GM18511 (cell line): ENCODE measurements around the gene KIAA1958.
"Not testable (repeated sequence)": the region's sequence is repeated elsewhere in the genome, so short reads cannot be mapped to it uniquely, and the experiment has no call there.

Source experiments
- ATAC-seq: cut with Tn5 transposase; IDR thresholded peaks from one replicate; pipeline ENCODE4 v1.9.1; 2021; ENCODE audit warnings: mild to moderate bottlenecking, moderate library complexity; ENCODE audit not compliant: unreplicated experiment

Gene KIAA1958

GRCh38 chr9:112554516-112554915 lies 67.9 kb downstream of the KIAA1958 start:
- ATAC-seq: no peak

- no peak for ATAC-seq
These were observed 68.5 kb downstream of the KIAA1958 start for GRCh38 chr9:112555101-112555643.

GRCh38 chr9:112555844-112556482 lies 69.3 kb downstream of the KIAA1958 start:
- ATAC-seq: no peak

DNA sequence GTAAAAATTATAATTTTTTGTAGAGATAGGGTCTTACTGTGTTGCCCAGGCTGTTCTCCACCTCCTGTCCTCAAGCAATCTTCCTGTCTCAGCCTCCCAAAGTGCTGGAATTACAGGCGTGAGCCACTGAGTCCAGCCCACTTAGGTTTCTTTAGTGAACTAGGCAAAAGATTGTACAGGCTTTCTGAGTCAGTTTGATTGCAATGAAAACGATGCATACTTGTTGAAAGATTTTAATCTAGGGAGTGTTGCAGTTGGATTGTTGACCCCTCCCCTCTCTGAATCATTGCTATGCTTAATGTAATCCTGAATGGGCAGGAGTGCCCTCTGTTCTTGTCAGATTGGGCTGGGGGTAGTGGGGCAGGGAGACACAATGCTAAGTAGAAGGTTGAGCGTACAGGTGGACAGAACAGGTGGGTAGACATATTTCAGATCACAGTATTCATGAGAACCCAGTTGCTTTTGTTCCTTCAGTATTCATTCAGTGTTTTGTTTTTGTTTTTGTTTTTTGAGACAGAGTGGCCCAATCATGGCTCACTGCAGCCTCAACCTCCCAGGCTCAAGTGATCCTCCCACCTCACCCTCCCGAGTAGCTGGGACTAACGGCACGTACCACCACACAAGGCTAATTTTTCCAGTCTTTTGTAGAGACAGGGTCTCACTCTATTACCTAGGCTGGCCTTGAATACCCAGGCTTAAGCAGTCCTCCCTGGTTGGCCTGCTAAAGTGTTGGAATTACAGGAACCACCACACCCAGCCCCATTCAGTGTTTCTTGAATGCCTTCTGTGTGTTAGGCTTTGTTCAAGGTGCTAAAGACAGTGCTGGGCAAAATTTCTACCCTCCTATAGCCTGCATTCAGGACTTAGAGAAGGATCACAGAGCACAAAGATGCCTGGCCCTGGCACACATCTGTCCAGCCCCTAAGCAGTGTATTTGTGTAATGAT lies 70.1 kb downstream of the KIAA1958 start:
- no peak for ATAC-seq

- no peak for ATAC-seq
These were observed 71.8 kb downstream of the KIAA1958 start for GRCh38 chr9:112558476-112558875.

GRCh38 chr9:112558978-112559377 lies 72.4 kb downstream of the KIAA1958 start:
- ATAC-seq: no peak

GRCh38 chr9:112559629-112560413 lies 73.2 kb downstream of the KIAA1958 start:
- ATAC-seq: no peak

GRCh38 chr9:112562235-112562958 lies 75.8 kb downstream of the KIAA1958 start:
- no peak for ATAC-seq

DNA sequence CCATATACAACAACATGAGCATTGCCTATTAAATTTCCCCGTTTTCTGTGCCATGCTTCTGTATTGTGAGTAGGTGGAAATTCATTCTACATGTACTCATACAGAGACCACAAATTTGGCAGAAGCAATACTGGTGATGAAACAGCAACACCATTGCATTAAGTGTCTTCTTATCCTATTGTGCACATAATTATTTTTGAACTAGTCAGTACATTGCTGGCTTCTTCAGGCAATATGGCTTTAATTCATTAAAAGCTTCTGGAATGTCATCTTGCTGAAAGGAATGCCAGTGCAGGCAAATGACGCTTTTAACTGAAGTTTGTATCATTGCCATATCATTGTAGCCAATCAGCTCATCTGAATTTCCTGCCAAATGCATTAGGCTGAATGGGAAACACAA lies 82.6 kb downstream of the KIAA1958 start:
- ATAC-seq: no peak

GRCh38 chr9:112570671-112571167 lies 84.1 kb downstream of the KIAA1958 start:
- ATAC-seq: no peak

DNA sequence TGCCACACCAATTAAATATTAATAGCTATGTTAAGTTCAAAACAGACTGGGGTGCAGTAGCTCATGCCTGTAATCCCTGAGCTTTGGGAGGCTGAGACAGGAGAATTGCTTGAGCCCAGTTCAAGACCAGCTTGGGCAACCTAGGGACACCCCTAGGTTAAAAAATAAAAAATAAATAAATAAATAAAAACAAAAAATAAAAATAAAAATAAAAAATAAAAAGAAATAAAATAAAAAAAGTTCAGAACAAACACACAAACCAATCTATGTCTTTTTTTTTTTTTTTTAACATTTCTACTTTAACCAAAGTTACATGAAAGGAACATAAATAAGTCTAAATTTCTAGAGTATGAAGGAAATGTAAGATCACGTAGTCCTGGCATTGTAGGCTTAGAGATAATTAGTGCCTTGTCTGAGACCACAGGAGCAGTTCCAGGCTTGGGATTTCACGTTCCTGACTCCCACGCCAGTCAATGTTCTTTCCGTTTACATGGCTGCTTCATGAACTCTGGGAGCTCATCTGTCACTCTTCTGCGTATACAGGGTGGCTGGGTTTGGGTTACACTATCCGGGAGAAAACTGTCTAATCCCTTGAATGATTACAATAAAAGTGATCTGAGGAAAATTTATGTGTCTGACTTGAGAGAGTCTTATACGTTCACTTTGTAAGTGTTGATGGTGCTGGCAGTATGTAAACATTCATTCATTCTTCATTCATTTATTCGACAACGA lies 85.2 kb downstream of the KIAA1958 start:
- no peak for ATAC-seq

GRCh38 chr9:112572416-112572815 lies 85.8 kb downstream of the KIAA1958 start:
- ATAC-seq: no peak

DNA sequence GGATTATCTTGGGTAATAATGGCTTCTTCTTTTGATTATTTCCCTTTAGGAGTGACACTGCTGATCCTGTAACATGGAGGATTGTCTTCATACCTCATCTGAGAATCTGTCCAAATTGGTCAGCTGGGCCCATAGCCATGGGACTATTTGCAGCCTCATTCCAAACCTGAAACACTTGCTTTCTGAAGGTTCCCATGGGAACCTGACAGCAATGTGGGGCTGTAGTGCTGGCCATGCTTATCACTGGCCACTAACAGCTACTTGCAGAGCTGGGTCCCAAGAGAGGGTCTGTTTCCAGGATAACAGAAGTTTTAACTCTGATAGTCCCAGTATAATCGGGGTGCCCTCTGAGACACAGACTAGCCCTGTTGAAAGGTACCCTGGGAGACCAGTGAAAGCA lies 87.4 kb downstream of the KIAA1958 start:
- no peak for ATAC-seq

- ATAC-seq: no peak
These were observed 88.5 kb downstream of the KIAA1958 start for GRCh38 chr9:112575107-112575506.

DNA sequence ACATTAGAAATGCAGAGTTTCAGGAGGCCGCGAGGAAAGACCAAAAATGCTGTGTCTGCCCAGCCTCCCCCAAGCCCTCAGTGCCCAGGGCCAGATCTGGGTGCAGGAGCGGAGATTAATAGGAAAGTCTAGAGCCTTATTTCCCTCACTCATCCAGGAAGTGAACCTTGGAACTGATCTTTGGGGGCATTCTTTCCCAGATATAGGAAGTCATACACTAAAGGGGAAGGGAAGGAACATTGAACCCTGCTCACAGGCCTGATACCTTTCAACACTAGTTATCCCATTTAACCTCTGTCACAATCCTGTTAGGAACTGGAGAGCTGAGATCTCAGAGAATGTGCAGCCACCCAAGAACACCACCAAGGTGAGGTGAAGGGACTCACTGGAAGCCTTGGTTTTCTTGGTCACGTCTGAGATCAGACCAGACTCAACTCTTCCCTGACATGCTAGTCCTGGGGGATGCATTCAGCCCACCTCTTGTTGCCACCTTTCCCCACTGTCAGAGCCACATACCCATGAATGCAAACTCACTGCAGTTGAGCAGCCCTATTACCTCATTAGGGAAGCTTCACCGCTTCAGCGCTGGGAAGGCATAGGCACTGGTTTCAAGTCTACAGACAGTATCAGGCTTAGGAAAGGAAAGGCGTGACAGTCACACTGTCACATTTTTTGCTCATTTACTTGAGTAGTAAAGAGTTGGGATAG lies 95.0 kb downstream of the KIAA1958 start:
- ATAC-seq: no peak

DNA sequence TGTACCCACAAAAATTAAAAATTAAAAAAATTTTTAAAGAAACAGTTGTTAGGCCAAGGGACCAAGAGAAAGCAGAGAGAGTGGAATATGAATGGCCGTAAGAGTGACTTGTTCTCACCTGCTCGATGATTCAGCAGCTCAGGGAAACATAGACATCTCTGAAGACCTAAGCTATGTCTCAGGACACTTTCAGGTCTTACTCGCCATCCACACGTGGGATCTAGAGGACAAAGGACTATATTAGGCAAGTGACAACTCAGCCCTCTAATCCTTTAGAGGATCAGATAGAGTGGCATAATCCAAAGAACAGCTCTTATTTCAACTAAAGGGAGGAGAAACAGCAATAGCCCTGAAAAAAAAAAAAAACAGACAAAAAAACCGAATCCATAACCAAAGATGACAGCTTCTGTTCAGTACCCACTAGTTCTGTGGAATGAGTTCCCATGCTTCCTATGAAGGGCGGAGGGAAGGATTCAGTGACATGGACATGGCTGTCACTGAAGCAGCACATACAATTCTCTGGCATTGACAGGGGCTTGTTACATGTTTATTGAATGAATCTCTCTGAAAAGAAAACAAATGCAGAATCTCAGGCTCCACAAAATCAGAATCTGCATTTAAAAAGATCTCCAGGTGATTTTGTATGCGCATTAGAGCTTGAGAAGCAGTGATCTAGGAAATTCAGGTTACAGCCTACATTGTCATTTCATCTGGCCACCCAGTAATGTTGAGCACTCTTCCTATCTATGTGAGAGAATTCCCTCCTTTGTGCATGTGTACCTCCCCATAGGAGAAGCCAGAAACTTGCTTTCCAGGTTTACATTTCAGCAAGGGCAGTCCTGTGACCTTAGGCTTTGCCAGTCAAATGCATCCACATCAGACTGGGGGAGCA lies 96.0 kb downstream of the KIAA1958 start:
- ATAC-seq: no peak

GRCh38 chr9:112586599-112587155 lies 100.0 kb downstream of the KIAA1958 start:
- ATAC-seq: no peak

- ATAC-seq: not testable (repeated sequence)
These were observed 105.2 kb downstream of the KIAA1958 start for GRCh38 chr9:112591875-112592274.
